ENCODE measurements around the gene ADGRD1.
"Not testable (repeated sequence)": the region's sequence is repeated elsewhere in the genome, so short reads cannot be mapped to it uniquely, and the experiment has no call there.

The ADGRD1 gene

DNA sequence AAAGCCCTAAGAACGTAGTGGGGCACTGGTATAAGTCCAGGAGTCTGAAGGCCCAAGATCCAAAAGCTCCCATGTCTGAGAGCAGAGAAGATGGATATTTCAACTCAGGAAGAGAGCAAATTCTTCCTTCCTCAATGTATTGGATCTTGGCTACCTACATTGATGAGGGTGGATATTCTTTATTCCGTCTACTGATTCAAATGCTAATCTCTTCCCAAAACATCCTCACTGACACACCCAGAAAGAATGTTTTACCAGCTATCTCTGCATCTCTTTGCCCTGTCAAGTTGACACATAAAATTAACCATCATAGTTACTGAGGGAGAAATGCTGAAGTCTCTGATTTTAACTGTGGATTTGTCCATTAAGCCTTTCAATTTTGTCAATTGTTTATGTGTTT is 16.6 kb upstream of the ADGRD1 start:
- H3K9me3 ChIP-seq (ENCODE audit: severe bottlenecking): no peaks in the 10 kb centered on the region
- no peak overlapping the region for H3K4me3 ChIP-seq (ENCODE audit: severe bottlenecking)
- H3K27ac ChIP-seq (ENCODE audit: poor library complexity, severe bottlenecking): no peak overlapping the region
- H3K4me1 ChIP-seq (ENCODE audit: insufficient read depth, poor library complexity, severe bottlenecking): no peaks in the 10 kb centered on the region
- TF ChIP-seq, protein P1, sequence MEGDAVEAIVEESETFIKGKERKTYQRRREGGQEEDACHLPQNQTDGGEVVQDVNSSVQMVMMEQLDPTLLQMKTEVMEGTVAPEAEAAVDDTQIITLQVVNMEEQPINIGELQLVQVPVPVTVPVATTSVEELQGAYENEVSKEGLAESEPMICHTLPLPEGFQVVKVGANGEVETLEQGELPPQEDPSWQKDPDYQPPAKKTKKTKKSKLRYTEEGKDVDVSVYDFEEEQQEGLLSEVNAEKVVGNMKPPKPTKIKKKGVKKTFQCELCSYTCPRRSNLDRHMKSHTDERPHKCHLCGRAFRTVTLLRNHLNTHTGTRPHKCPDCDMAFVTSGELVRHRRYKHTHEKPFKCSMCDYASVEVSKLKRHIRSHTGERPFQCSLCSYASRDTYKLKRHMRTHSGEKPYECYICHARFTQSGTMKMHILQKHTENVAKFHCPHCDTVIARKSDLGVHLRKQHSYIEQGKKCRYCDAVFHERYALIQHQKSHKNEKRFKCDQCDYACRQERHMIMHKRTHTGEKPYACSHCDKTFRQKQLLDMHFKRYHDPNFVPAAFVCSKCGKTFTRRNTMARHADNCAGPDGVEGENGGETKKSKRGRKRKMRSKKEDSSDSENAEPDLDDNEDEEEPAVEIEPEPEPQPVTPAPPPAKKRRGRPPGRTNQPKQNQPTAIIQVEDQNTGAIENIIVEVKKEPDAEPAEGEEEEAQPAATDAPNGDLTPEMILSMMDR (IDR thresholded peaks at IDR 0.05; ENCODE audit: poor library complexity, severe bottlenecking): no peak
- H3K36me3 ChIP-seq (ENCODE audit: low read depth): no peaks in the 10 kb centered on the region
- DNase-seq (ENCODE audit: low spot score) (no peak), ATAC-seq (ENCODE audit: low read depth) (no peak)
- H3K27me3 ChIP-seq (ENCODE audit: insufficient read depth, poor library complexity, severe bottlenecking): peaks cover 15% of the 10 kb centered on the region

GRCh38 chr12:130937546-130937945 is 16.2 kb upstream of the ADGRD1 start:
- not testable (repeated sequence) for H3K4me3 ChIP-seq (ENCODE audit: severe bottlenecking); DNase-seq (ENCODE audit: low spot score); H3K9me3 ChIP-seq (ENCODE audit: severe bottlenecking); H3K27ac ChIP-seq (ENCODE audit: poor library complexity, severe bottlenecking); H3K36me3 ChIP-seq (ENCODE audit: low read depth); ATAC-seq (ENCODE audit: low read depth); H3K4me1 ChIP-seq (ENCODE audit: insufficient read depth, poor library complexity, severe bottlenecking)
- H3K27me3 ChIP-seq (ENCODE audit: insufficient read depth, poor library complexity, severe bottlenecking): peaks cover 10% of the 10 kb centered on the region

GRCh38 chr12:130938186-130938585 is 15.5 kb upstream of the ADGRD1 start:
- no peak overlapping the region for H3K27ac ChIP-seq (ENCODE audit: poor library complexity, severe bottlenecking)
- H3K9me3 ChIP-seq (ENCODE audit: severe bottlenecking): no peaks in the 10 kb centered on the region
- DNase-seq (ENCODE audit: low spot score) (no peak), ATAC-seq (ENCODE audit: low read depth) (no peak)
- no peak overlapping the region for H3K4me3 ChIP-seq (ENCODE audit: severe bottlenecking)
- peaks cover 6% of the 10 kb centered on the region for H3K27me3 ChIP-seq (ENCODE audit: insufficient read depth, poor library complexity, severe bottlenecking)
- TF ChIP-seq, protein P1 (IDR thresholded peaks at IDR 0.05; ENCODE audit: poor library complexity, severe bottlenecking): no peak
- no peaks in the 10 kb centered on the region for H3K36me3 ChIP-seq (ENCODE audit: low read depth)
- no peaks in the 10 kb centered on the region for H3K4me1 ChIP-seq (ENCODE audit: insufficient read depth, poor library complexity, severe bottlenecking)

- H3K9me3 ChIP-seq (ENCODE audit: severe bottlenecking): no peaks in the 10 kb centered on the region
- no peak for ATAC-seq (ENCODE audit: low read depth)
Observed at GRCh38 chr12:130944878-130945277, 8.8 kb upstream of the ADGRD1 start.

GRCh38 chr12:130945786-130946492 is 7.8 kb upstream of the ADGRD1 start:
- no peak overlapping the region for H3K4me3 ChIP-seq (ENCODE audit: severe bottlenecking)
- TF ChIP-seq, protein P1 (IDR thresholded peaks at IDR 0.05; ENCODE audit: poor library complexity, severe bottlenecking): no peak
- no peaks in the 10 kb centered on the region for H3K9me3 ChIP-seq (ENCODE audit: severe bottlenecking)
- no peaks in the 10 kb centered on the region for H3K36me3 ChIP-seq (ENCODE audit: low read depth)
- ATAC-seq (ENCODE audit: low read depth) (no peak), DNase-seq (ENCODE audit: low spot score) (no peak)
- H3K27me3 ChIP-seq (ENCODE audit: insufficient read depth, poor library complexity, severe bottlenecking): peaks cover 10% of the 10 kb centered on the region
- H3K27ac ChIP-seq (ENCODE audit: poor library complexity, severe bottlenecking): no peak overlapping the region
- H3K4me1 ChIP-seq (ENCODE audit: insufficient read depth, poor library complexity, severe bottlenecking): no peaks in the 10 kb centered on the region

More at GRCh38 chr12:130944878-130945277, 8.8 kb upstream of the ADGRD1 start:
- Histone ChIP-seq H3K36me3 (ENCODE audit: low read depth) (no peaks in the 10 kb centered on the region), H3K4me3 (ENCODE audit: severe bottlenecking) (no peak overlapping the region), H3K4me1 (ENCODE audit: insufficient read depth, poor library complexity, severe bottlenecking) (no peaks in the 10 kb centered on the region), H3K27ac (ENCODE audit: poor library complexity, severe bottlenecking) (no peak overlapping the region), H3K27me3 (ENCODE audit: insufficient read depth, poor library complexity, severe bottlenecking) (peaks cover 10% of the 10 kb centered on the region)
- no peak for DNase-seq (ENCODE audit: low spot score)
- TF ChIP-seq, protein P1 (IDR thresholded peaks at IDR 0.05; ENCODE audit: poor library complexity, severe bottlenecking): no peak
